SK-N-MC (cell line): ENCODE measurements around the gene ITPR3.

Experiments used
- EZH2 ChIP-seq: fragments of 200-600 bp; sonication (generic); IDR thresholded peaks from one replicate; pipeline ENCODE4 v1.6.1; 2017; ENCODE audit warnings: antibody characterized with exemption
- POLR2AphosphoS5 ChIP-seq: IDR thresholded peaks from 2 replicates; pipeline ENCODE4 v1.6.1; 2012; ENCODE audit warnings: mild to moderate bottlenecking, low read depth, low read length, borderline replicate concordance

GRCh38 chr6:33686981-33687975 is 66.2 kb downstream of the ITPR3 start:
- TF ChIP-seq POLR2AphosphoS5 (no peak), EZH2 (no peak)
